A673 (cell line): ENCODE data around the gene SPSB3.

Experiments
- EZH2 ChIP-seq: fragments of 200-600 bp; sonication (generic); IDR thresholded peaks from 2 replicates; pipeline ENCODE4 v1.6.1; 2017; ENCODE audit warnings: borderline replicate concordance, low read depth, mild to moderate bottlenecking, mixed read lengths, antibody characterized with exemption, low read length; ENCODE audit not compliant: poor library complexity, severe bottlenecking
- TF ChIP-seq, protein P1 (sequence below): fragments of 300-800, 200-600 bp; sonication (generic); conservative IDR thresholded peaks from 2 replicates; pipeline ENCODE4 v1.5.1; 2017; ENCODE audit warnings: low read depth, mild to moderate bottlenecking, antibody characterized with exemption, low read length, moderate library complexity, mixed read lengths

DNA sequence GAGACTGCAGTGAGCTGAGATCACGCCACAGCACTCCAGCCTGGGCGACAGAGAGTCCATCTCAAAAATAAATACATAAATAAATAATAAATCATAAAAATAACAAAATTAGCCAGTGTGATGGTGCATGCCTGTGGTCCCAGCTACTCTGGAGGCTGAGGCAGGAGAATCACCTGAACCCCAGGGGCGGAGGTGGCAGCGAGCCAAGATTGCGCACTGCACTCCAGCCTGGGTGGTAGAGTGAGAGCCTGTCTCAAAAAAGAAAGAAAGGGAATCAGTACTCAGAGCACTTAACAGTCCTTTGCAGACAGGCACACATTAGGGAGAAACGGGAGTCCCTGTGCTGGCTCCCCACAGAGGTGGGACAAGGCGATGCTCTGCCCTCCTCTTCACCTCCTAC, 51.3 kb downstream of the SPSB3 start:
- TF ChIP-seq, protein P1, sequence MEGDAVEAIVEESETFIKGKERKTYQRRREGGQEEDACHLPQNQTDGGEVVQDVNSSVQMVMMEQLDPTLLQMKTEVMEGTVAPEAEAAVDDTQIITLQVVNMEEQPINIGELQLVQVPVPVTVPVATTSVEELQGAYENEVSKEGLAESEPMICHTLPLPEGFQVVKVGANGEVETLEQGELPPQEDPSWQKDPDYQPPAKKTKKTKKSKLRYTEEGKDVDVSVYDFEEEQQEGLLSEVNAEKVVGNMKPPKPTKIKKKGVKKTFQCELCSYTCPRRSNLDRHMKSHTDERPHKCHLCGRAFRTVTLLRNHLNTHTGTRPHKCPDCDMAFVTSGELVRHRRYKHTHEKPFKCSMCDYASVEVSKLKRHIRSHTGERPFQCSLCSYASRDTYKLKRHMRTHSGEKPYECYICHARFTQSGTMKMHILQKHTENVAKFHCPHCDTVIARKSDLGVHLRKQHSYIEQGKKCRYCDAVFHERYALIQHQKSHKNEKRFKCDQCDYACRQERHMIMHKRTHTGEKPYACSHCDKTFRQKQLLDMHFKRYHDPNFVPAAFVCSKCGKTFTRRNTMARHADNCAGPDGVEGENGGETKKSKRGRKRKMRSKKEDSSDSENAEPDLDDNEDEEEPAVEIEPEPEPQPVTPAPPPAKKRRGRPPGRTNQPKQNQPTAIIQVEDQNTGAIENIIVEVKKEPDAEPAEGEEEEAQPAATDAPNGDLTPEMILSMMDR = no peak
- TF ChIP-seq EZH2 = no peak
